IPS-NIHi7 (cell line): ENCODE data around the gene P3H3.
"Not testable (repeated sequence)": the region's sequence is repeated elsewhere in the genome, so short reads cannot be mapped to it uniquely, and the experiment has no call there.

Experiments
- DNase-seq: peaks from one replicate; pipeline ENCODE4 v3.0.0; 2012; ENCODE audit warnings: mixed read lengths; ENCODE audit errors: extremely low spot score

Gene P3H3

GRCh38 chr12:6888360-6888759 is 60.2 kb downstream of the P3H3 start:
- DNase-seq, result no peak

- DNase-seq, result not testable (repeated sequence)
Measured at GRCh38 chr12:6888794-6889193, 60.6 kb downstream of the P3H3 start.
